HS-5 (cell line): ENCODE data around the gene SLC25A48.
"Not testable (repeated sequence)": the region's sequence is repeated elsewhere in the genome, so short reads cannot be mapped to it uniquely, and the experiment has no call there.

Experiments
- DNase-seq: peaks from one replicate; pipeline ENCODE4 v3.0.0-alpha.2; 2012; ENCODE audit warnings: low read depth

Gene SLC25A48

GRCh38 chr5:135829681-135830383 is 4.6 kb upstream of the SLC25A48 start:
- no peak for DNase-seq

GRCh38 chr5:135830384-135830700 is 4.1 kb upstream of the SLC25A48 start:
- no peak for DNase-seq

GRCh38 chr5:135830876-135831275 is 3.6 kb upstream of the SLC25A48 start:
- no peak for DNase-seq

GRCh38 chr5:135831439-135831838 is 3.0 kb upstream of the SLC25A48 start:
- DNase-seq, result no peak

- no peak for DNase-seq
Observed at GRCh38 chr5:135831851-135832555, 2.5 kb upstream of the SLC25A48 start.

- no peak for DNase-seq
Observed at GRCh38 chr5:135832941-135833920, 1.2 kb upstream of the SLC25A48 start.

- DNase-seq, result no peak
Observed at GRCh38 chr5:135833961-135834638, 363 bp upstream of the SLC25A48 start.

GRCh38 chr5:135835766-135836165 is 1.3 kb downstream of the SLC25A48 start:
- DNase-seq, result no peak

GRCh38 chr5:135838395-135838794 is 3.9 kb downstream of the SLC25A48 start:
- not testable (repeated sequence) for DNase-seq

GRCh38 chr5:135839566-135839965 is 5.1 kb downstream of the SLC25A48 start:
- no peak for DNase-seq

GRCh38 chr5:135840959-135841358 is 6.5 kb downstream of the SLC25A48 start:
- DNase-seq, result no peak

- no peak for DNase-seq
Observed at GRCh38 chr5:135842737-135843136, 8.3 kb downstream of the SLC25A48 start.

- DNase-seq, result no peak
Observed at GRCh38 chr5:135843571-135844337, 9.3 kb downstream of the SLC25A48 start.

GRCh38 chr5:135846311-135846710 is 11.8 kb downstream of the SLC25A48 start:
- no peak for DNase-seq

- DNase-seq, result no peak
Observed at GRCh38 chr5:135847976-135848375, 13.5 kb downstream of the SLC25A48 start.

GRCh38 chr5:135850231-135850630 is 15.8 kb downstream of the SLC25A48 start:
- DNase-seq, result no peak

GRCh38 chr5:135850671-135851070 is 16.2 kb downstream of the SLC25A48 start:
- DNase-seq, result no peak

- DNase-seq, result no peak
Observed at GRCh38 chr5:135851186-135851914, 16.9 kb downstream of the SLC25A48 start.

GRCh38 chr5:135851915-135852845 is 17.7 kb downstream of the SLC25A48 start:
- DNase-seq, result no peak
